LHCN-M2 (cell line): ENCODE results near the gene CYP26B1. TPM values are rescaled to one million over a fixed set of nuclear protein-coding genes. Genes with fewer than 3 reads are reported as not detected.
A peak's percentile ranks its signal among the peaks of the same experiment; 100 is the strongest.

ENCODE experiments used
- DNase-seq: peaks from one replicate; pipeline ENCODE4 v3.0.0-alpha.2; 2012; ENCODE audit warnings: low read depth
- total RNA-seq: library from RNA; depleted of rRNA; stranded (reverse); fragments of >200 nt; gene quantifications from 2 replicates; pipeline ENCODE4 v1.2.3, GENCODE V29; 2014

Gene CYP26B1
- total RNA-seq, 1 experiment from 2014 or later = 2.1 TPM

- no peak for DNase-seq
Observed at GRCh38 chr2:72155151-72155550, 7.5 kb upstream of the CYP26B1 start.

GRCh38 chr2:72154386-72154975 lies 6.8 kb upstream of the CYP26B1 start:
- no peak for DNase-seq

GRCh38 chr2:72153924-72154323 lies 6.3 kb upstream of the CYP26B1 start:
- no peak for DNase-seq

GRCh38 chr2:72153026-72153791 lies 5.5 kb upstream of the CYP26B1 start:
- no peak for DNase-seq

- no peak for DNase-seq
Observed at GRCh38 chr2:72150861-72151356, 3.2 kb upstream of the CYP26B1 start.

- DNase-seq = peak; percentile 71
Observed at GRCh38 chr2:72150157-72150860, 2.6 kb upstream of the CYP26B1 start.

GRCh38 chr2:72149556-72150156 lies 2.0 kb upstream of the CYP26B1 start:
- DNase-seq = no peak

GRCh38 chr2:72148837-72149555 lies 1.3 kb upstream of the CYP26B1 start:
- peak; percentile 29 for DNase-seq

- DNase-seq = no peak
Observed at GRCh38 chr2:72148003-72148836, 558 bp upstream of the CYP26B1 start.

- DNase-seq = no peak
Observed at GRCh38 chr2:72146347-72147302, 1.0 kb downstream of the CYP26B1 start.

GRCh38 chr2:72145658-72146329 lies 1.9 kb downstream of the CYP26B1 start:
- DNase-seq = no peak

GRCh38 chr2:72145289-72145657 lies 2.4 kb downstream of the CYP26B1 start:
- no peak for DNase-seq

GRCh38 chr2:72144632-72145288 lies 2.9 kb downstream of the CYP26B1 start:
- no peak for DNase-seq

- DNase-seq = no peak
Observed at GRCh38 chr2:72144274-72144631, 3.4 kb downstream of the CYP26B1 start.

- DNase-seq = no peak
Observed at GRCh38 chr2:72143441-72144273, 4.0 kb downstream of the CYP26B1 start.

GRCh38 chr2:72142570-72143440 lies 4.9 kb downstream of the CYP26B1 start:
- DNase-seq = no peak
